Esophagus squamous epithelium (tissue), 4 donors: ENCODE measurements around the gene ZNF638.
"Not testable (repeated sequence)": the region's sequence is repeated elsewhere in the genome, so short reads cannot be mapped to it uniquely, and the experiment has no call there.

Experiments used
- CTCF ChIP-seq, 6 experiments: fragments of 450-650 bp in 4 of 6; fragments of 200-600 bp in 2 of 6; sonication (generic) in 2 of 6; IDR thresholded peaks; one replicate each; pipeline ENCODE4 v1.5.1; 2016 to 2019; ENCODE audit warnings: antibody characterized with exemption in 6 of 6, mild to moderate bottlenecking in 4 of 6, moderate library complexity in 4 of 6
- POLR2A ChIP-seq, 4 donors: fragments of 450-650 bp; IDR thresholded peaks; one replicate each; pipeline ENCODE4 v1.6.1; 2017; ENCODE audit warnings: antibody characterized with exemption in 4 of 4, mild to moderate bottlenecking in 4 of 4, moderate library complexity in 3 of 4

DNA sequence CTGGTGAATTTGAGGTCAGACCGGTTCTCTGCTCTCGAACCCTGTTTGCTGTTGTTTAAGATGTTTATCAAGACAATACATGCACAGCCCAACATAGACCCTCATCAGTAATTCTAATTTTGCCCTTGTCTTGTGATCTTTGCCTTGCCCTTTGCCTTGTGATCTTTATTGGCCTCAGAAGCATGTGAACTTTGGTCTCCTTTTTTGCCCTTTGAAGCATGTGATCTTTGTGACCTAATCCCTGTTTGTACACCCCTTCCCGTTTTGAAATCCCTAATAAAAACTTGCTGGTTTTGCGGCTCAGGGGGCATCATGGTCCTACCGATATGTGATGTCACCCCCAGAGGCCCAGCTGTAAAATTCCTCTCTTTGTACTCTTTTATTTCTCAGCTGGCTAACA, 113.6 kb downstream of the ZNF638 start:
- not testable (repeated sequence) for TF ChIP-seq POLR2A, CTCF (IDR thresholded peaks at IDR 0.05)
